ENCODE results near the gene SAP30BP.

The SAP30BP gene

GRCh38 chr17:75743625-75744206 lies 76.6 kb downstream of the SAP30BP start:
- no peak for DNase-seq

DNA sequence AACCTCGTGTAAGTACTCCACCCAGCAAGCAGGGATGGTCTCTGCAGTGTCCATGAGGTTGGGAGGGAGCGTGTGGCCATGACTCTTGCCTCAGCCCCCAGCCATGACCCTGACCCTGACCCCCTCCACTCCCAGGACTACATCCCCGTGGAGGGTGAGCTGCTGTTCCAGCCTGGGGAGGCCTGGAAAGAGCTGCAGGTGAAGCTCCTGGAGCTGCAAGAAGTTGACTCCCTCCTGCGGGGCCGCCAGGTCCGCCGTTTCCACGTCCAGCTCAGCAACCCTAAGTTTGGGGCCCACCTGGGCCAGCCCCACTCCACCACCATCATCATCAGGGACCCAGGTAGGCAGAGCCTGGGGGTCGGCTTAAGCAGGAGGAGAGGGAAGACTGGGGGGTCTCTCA lies 81.6 kb downstream of the SAP30BP start:
- DNase-seq = no peak

- DNase-seq = peak; percentile 89
Measured at GRCh38 chr17:75749545-75750389, 82.6 kb downstream of the SAP30BP start.

DNA sequence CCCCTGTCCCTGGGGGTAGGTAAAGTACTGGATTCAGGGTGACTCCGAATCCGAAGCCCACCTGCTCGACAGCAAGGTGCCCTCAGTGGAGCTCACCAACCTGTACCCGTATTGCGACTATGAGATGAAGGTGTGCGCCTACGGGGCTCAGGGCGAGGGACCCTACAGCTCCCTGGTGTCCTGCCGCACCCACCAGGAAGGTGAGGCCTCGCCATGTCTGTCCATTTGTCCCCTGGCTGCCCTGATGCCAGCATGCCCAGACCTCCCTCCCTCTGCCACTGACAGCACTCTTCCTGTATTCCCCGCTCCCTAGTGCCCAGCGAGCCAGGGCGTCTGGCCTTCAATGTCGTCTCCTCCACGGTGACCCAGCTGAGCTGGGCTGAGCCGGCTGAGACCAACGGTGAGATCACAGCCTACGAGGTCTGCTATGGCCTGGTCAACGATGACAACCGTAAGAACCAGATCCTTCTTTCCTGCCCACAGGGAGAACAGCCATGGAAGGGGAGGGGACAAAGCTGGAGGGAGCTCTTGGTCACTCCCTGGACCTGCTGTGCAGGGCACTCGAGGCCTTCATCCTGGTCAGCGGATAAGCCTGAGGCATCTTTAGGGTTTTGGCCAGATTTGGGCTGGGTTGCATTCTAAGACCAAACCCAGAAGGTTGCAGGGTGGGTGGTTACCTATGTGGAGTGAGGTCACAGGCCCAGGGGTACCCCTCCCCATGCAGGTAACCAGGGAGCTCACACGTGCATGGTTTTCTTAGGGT lies 83.7 kb downstream of the SAP30BP start:
- no peak for DNase-seq

- no peak for DNase-seq
Measured at GRCh38 chr17:75751676-75752404, 84.7 kb downstream of the SAP30BP start.

DNA sequence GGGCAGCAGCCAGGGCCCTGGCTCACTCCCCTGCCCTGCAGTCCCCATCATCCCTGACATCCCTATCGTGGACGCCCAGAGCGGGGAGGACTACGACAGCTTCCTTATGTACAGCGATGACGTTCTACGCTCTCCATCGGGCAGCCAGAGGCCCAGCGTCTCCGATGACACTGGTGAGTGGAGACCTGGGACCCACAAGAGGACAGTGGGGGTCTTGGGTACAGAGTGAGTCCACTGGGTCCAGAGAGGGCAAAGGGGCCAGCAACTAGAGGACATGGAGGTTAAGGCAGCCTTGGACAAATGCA lies 85.2 kb downstream of the SAP30BP start:
- DNase-seq = no peak

GRCh38 chr17:75752802-75753513 lies 85.8 kb downstream of the SAP30BP start:
- DNase-seq = no peak

DNA sequence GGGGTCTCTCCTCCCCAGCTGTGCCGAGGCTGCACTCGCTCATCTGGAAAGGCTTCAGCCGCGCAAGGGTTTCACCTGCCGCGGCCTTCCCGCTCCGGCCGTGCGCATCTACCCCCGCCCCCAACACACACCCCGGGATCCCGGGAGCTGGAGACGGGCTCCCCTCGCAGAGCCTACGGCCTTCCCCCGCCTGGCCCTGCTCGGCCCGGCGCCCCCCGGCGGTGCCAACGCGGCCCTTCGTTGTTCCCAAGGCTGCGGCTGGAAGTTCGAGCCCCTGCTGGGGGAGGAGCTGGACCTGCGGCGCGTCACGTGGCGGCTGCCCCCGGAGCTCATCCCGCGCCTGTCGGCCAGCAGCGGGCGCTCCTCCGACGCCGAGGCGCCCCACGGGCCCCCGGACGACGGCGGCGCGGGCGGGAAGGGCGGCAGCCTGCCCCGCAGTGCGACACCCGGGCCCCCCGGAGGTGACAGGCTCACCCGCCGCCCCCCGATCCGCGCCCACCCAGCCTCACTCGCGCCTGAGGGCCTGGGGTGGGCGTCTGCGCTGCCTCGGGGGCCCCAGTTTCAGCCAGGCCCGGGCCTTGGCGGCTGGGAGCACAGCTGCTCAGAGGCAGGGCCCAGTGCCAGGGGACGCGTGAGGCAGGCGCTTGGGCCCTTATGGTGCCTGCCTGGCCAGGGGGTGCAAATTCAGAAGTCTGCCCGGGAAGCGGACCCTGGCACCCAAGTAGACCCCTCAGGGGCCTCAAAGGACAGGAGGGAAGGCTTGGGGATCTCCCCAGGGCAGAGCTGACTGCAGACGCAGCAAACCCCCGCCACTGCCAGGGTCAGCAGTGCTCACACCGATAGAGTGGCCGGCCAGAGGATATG lies 86.6 kb downstream of the SAP30BP start:
- DNase-seq = peak; percentile 62

DNA sequence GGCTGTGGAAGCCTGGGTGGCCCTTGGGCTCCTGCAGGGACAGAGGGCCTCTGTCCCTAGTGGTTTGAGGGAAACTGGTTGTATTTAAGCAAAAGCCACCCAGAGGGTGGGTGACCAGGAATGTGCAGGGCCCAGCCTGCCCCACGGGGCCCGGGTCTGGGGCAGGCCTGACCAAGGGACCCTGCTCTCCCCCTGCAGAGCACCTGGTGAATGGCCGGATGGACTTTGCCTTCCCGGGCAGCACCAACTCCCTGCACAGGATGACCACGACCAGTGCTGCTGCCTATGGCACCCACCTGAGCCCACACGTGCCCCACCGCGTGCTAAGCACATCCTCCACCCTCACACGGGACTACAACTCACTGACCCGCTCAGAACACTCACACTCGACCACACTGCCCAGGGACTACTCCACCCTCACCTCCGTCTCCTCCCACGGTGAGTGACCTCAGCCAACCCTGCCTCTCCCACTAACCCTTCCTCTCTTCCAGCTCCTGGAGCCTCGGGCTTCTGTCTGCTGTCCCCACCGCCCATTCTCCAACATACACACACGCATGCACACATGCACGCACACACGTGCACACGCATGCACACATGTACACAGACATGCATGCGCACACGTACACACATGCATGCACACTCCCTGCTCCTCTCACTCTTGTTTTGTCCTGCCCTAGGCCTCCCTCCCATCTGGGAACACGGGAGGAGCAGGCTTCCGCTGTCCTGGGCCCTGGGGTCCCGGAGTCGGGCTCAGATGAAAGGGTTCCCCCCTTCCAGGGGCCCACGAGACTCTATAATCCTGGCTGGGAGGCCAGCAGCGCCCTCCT lies 87.5 kb downstream of the SAP30BP start:
- DNase-seq = no peak

DNA sequence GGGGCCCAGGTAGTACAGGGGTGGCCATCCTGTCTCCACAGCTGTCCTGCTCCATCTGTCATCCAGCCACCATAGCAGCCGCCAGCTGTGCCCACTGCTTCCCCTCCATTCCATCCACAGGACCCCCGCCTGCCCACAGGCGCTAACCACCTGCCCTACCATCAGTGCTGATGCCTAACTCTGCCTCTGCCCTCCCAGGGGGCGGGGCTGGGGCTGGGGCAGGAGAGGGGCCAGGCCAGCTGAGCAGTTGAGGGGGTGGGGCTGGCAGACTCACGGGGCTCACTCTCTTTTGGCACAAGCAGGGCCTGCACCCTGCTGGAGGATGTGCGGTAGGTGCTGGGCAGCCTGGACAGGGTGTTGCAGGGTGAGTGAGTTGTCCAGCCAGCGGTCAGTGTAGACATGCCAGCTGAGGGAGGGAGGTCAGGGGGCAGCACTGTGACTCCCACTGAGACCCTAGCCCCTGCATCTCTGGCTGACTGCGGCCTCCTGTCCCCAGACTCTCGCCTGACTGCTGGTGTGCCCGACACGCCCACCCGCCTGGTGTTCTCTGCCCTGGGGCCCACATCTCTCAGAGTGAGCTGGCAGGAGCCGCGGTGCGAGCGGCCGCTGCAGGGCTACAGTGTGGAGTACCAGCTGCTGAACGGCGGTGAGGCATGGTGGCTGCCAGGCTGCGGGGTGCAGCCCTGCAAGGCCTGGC lies 88.2 kb downstream of the SAP30BP start:
- no peak for DNase-seq

DNA sequence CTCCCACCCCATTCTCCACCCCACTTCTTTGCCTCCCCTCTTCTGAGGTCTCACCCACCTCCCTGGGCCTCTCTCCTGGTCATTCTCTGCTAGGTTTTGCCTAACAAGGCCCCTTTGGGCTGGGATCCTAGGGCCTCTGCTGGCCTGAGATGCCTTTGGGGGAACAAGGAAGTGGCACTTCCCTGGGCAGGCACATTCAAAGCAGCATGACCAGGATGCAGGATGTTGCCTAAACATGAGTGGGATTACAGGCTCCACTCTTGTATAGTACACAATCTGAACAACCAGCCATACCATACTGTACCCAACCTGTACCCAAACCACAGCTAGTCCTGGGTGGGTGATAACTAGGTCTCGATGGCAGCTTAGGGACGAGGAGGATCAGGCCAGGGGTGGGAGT lies 88.9 kb downstream of the SAP30BP start:
- no peak for DNase-seq

DNA sequence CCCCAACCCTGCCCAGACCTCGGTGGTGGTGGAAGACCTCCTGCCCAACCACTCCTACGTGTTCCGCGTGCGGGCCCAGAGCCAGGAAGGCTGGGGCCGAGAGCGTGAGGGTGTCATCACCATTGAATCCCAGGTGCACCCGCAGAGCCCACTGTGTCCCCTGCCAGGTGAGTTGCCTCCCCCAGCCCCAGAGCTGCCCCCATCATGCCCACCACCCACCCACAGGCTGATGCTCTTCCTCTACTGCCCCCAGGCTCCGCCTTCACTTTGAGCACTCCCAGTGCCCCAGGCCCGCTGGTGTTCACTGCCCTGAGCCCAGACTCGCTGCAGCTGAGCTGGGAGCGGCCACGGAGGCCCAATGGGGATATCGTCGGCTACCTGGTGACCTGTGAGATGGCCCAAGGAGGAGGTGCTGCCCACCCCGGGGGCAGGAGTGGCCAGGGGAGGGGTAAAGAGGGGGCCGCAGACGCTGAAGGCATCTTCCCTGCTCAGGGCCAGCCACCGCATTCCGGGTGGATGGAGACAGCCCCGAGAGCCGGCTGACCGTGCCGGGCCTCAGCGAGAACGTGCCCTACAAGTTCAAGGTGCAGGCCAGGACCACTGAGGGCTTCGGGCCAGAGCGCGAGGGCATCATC lies 89.4 kb downstream of the SAP30BP start:
- no peak for DNase-seq

GRCh38 chr17:75757086-75757681 lies 90.0 kb downstream of the SAP30BP start:
- no peak for DNase-seq

Data from activated T-cell treated with anti-CD3 and anti-CD28 coated beads for 4 hours (primary cell).